Calu3 (cell line): ENCODE data around the gene CAV1. TPM values are rescaled to one million over a fixed set of nuclear protein-coding genes. Genes with fewer than 3 reads are reported as not detected.
"Not testable (repeated sequence)": the region's sequence is repeated elsewhere in the genome, so short reads cannot be mapped to it uniquely, and the experiment has no call there.

Source experiments
- BruUV-seq: library from RNA; stranded (reverse); fragments of 400-500 nt; replicated peaks from 2 replicates; lab custom pipeline; 2021; lab: Mats Ljungman, UMichigan
- CTCF ChIA-PET: fragments of 300-600 bp; sonication (Branson Sonifier 250); formaldehyde crosslinking; loops from one replicate; lab custom pipeline; 2022; ENCODE audit warnings: antibody characterized with exemption; lab: Charles Lee
- DNase-seq: peaks from one replicate; pipeline ENCODE4 v3.0.0; 2022
- H3K27ac Mint-ChIP-seq: one replicate; pipeline ENCODE4 v1.8.0; 2022; ENCODE audit warnings: mixed read lengths; ENCODE audit not compliant: unreplicated experiment
- H3K27me3 Mint-ChIP-seq: one replicate; pipeline ENCODE4 v1.8.0; 2022; ENCODE audit warnings: mixed read lengths; ENCODE audit not compliant: unreplicated experiment
- H3K36me3 Mint-ChIP-seq: one replicate; pipeline ENCODE4 v1.8.0; 2022; ENCODE audit warnings: mild to moderate bottlenecking, moderate library complexity, mixed read lengths; ENCODE audit not compliant: insufficient read depth, unreplicated experiment
- H3K4me1 Mint-ChIP-seq: one replicate; pipeline ENCODE4 v1.8.0; 2022; ENCODE audit warnings: mild to moderate bottlenecking, low read depth, mixed read lengths; ENCODE audit not compliant: unreplicated experiment
- H3K4me3 Mint-ChIP-seq: one replicate; pipeline ENCODE4 v1.8.0; 2022; ENCODE audit warnings: mild to moderate bottlenecking, low read depth, moderate library complexity, mixed read lengths; ENCODE audit not compliant: unreplicated experiment
- H3K9me3 Mint-ChIP-seq: one replicate; pipeline ENCODE4 v1.8.0; 2022; ENCODE audit warnings: low read depth, mixed read lengths; ENCODE audit not compliant: unreplicated experiment
- intact Hi-C: fragments of 100-400 bp; cut with micrococcal nuclease; formaldehyde crosslinking; loops from one replicate; pipeline ENCODE4 v1.10.0; 2022; ENCODE audit not compliant: unreplicated experiment
- total RNA-seq: library from RNA; stranded (reverse); gene quantifications from 2 replicates; pipeline ENCODE4 v1.2.3, GENCODE V29; 2022
- TF ChIP-seq, protein P1 (sequence below): fragments of 200-600 bp; IDR thresholded peaks from one replicate; pipeline ENCODE4 v1.8.0; 2022; ENCODE audit warnings: antibody characterized with exemption; ENCODE audit not compliant: unreplicated experiment

Gene CAV1
- total RNA-seq, 1 experiment from 2014 or later: 15.9 TPM

DNA sequence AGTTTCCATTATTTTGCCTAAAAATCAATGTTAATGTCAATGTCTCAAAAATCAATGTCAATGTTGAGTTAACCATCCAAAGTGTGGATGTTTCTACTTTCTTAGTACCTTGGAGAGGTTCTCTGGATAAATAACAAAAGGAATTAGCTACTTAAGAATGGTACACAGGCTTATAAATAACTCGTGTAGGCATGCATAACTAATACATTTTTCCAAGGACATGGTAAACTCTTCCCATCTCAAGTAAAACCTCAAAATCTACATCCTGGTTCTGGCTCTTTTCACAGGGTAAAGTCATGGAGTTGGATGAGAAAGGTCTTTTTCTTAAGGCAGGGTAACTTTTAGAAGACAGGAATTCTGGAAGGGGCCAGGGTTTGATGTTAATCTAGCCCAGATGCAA lies 59.9 kb downstream of the CAV1 start:
- CTCF ChIA-PET: no interaction called here
- TF ChIP-seq, protein P1, sequence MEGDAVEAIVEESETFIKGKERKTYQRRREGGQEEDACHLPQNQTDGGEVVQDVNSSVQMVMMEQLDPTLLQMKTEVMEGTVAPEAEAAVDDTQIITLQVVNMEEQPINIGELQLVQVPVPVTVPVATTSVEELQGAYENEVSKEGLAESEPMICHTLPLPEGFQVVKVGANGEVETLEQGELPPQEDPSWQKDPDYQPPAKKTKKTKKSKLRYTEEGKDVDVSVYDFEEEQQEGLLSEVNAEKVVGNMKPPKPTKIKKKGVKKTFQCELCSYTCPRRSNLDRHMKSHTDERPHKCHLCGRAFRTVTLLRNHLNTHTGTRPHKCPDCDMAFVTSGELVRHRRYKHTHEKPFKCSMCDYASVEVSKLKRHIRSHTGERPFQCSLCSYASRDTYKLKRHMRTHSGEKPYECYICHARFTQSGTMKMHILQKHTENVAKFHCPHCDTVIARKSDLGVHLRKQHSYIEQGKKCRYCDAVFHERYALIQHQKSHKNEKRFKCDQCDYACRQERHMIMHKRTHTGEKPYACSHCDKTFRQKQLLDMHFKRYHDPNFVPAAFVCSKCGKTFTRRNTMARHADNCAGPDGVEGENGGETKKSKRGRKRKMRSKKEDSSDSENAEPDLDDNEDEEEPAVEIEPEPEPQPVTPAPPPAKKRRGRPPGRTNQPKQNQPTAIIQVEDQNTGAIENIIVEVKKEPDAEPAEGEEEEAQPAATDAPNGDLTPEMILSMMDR: no peak
- H3K4me1 Mint-ChIP-seq: peaks cover 24% of the 10 kb centered on the region
- no peak overlapping the region for H3K4me3 Mint-ChIP-seq
- H3K27me3 Mint-ChIP-seq: no peaks in the 10 kb centered on the region
- BruUV-seq: no TSS peak
- DNase-seq: no peak
- intact Hi-C loops: loop anchor here (5.0 kb wide), 1 partner anchor 227 kb away; no protein-coding TSS in a partner anchor
- H3K27ac Mint-ChIP-seq: no peak overlapping the region
- H3K9me3 Mint-ChIP-seq: no peaks in the 10 kb centered on the region
- H3K36me3 Mint-ChIP-seq: no peaks in the 10 kb centered on the region

GRCh38 chr7:116585392-116585791 lies 60.6 kb downstream of the CAV1 start:
- BruUV-seq: no TSS peak
- H3K27me3 Mint-ChIP-seq: no peaks in the 10 kb centered on the region
- intact Hi-C loops: loop anchor here (5.0 kb wide), 1 partner anchor 228 kb away; no protein-coding TSS in a partner anchor

GRCh38 chr7:116585967-116586366 lies 61.1 kb downstream of the CAV1 start:
- BruUV-seq: no TSS peak
- Mint-ChIP-seq H3K27ac (no peak overlapping the region), H3K36me3 (no peaks in the 10 kb centered on the region), H3K4me3 (no peak overlapping the region), H3K9me3 (no peaks in the 10 kb centered on the region), H3K27me3 (no peaks in the 10 kb centered on the region), H3K4me1 (peaks cover 21% of the 10 kb centered on the region)
- intact Hi-C loops: loop anchor here (5.0 kb wide), 1 partner anchor 229 kb away; no protein-coding TSS in a partner anchor
- CTCF ChIA-PET: no interaction called here
- TF ChIP-seq, protein P1: no peak
- DNase-seq: no peak

More at GRCh38 chr7:116585392-116585791, 60.6 kb downstream of the CAV1 start:
- no peak overlapping the region for H3K4me3 Mint-ChIP-seq
- DNase-seq: no peak
- no peaks in the 10 kb centered on the region for H3K9me3 Mint-ChIP-seq
- H3K27ac Mint-ChIP-seq: no peak overlapping the region
- TF ChIP-seq, protein P1: no peak
- no peaks in the 10 kb centered on the region for H3K36me3 Mint-ChIP-seq
- CTCF ChIA-PET: no interaction called here
- peaks cover 21% of the 10 kb centered on the region for H3K4me1 Mint-ChIP-seq

DNA sequence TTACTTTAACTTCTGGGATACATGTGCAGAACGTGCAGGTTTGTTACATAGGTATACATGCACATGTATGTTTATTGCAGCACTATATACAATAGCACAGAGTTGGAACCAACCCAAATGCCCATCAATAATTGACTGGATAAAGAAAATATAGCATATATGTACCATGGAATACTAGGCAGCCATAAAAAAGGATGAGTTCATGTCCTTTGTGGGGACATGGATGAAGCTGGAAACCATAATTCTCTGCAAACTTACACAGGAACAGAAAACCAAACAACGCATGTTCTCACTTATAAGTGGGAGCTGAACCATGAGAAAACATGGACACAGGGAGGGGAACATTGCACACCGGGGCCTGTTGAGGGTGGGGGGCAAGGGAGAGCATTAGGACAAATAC lies 62.4 kb downstream of the CAV1 start:
- BruUV-seq, H3K27ac Mint-ChIP-seq, H3K36me3 Mint-ChIP-seq, H3K27me3 Mint-ChIP-seq, H3K4me3 Mint-ChIP-seq, DNase-seq, H3K9me3 Mint-ChIP-seq: not testable (repeated sequence)
- CTCF ChIA-PET: interaction anchor here (0.7 kb wide), 1 partner anchor 35 kb away, joined by 5 read pairs; no protein-coding TSS in a partner anchor
- H3K4me1 Mint-ChIP-seq: peaks cover 31% of the 10 kb centered on the region
- intact Hi-C loops: loop anchor here (5.0 kb wide), 1 partner anchor 230 kb away; no protein-coding TSS in a partner anchor

- Mint-ChIP-seq H3K4me3 (no peak overlapping the region), H3K4me1 (peaks cover 37% of the 10 kb centered on the region), H3K9me3 (no peaks in the 10 kb centered on the region), H3K36me3 (no peaks in the 10 kb centered on the region), H3K27me3 (no peaks in the 10 kb centered on the region), H3K27ac (no peak overlapping the region)
- intact Hi-C loops: loop anchor here (2.0 to 5.0 kb wide), 3 partner anchors 149 to 415 kb away; no protein-coding TSS in a partner anchor
- CTCF ChIA-PET: interaction anchor here (1.2 to 1.7 kb wide), 3 partner anchors 62 to 329 kb away, joined by 15 to 20 read pairs (median 19); partner anchors contain the start of gene CAV1
- BruUV-seq: no TSS peak
- no peak for DNase-seq
- TF ChIP-seq, protein P1: no peak
Measured at GRCh38 chr7:116588225-116588624, 63.4 kb downstream of the CAV1 start.
